Measurements from ENCODE around the gene PIP4K2B.

The PIP4K2B gene

GRCh38 chr17:38799501-38800236, at the start of gene PIP4K2B:
TSS of gene PIP4K2B (minus strand) at chr17:38799556. CDS start at chr17:38799424, 132 bp downstream.
- in situ Hi-C loops (cut with HindIII; ENCODE audit: low sequenced_read_pairs), result no loop called here
- peak within 1 kb of the TSS; percentile 77 for H3K4me3 ChIP-seq (ENCODE audit: low read depth, low read length)
- no peak for TF ChIP-seq CTCF (IDR thresholded peaks at IDR 0.05; ENCODE audit: low read depth, low read length, missing control alignments)
- peak; percentile 94 for DNase-seq (ENCODE audit: low read depth)

- no peak for TF ChIP-seq CTCF (IDR thresholded peaks at IDR 0.05; ENCODE audit: low read depth, low read length, missing control alignments)
- no peak for DNase-seq (ENCODE audit: low read depth)
- in situ Hi-C loops (cut with HindIII; ENCODE audit: low sequenced_read_pairs), result no loop called here
- H3K4me3 ChIP-seq (ENCODE audit: low read depth, low read length), result no peak overlapping the region
These were observed 49.2 kb upstream of the PIP4K2B start for GRCh38 chr17:38848557-38848891.

GRCh38 chr17:38844261-38844757, 45.0 kb upstream of the PIP4K2B start:
- no peak overlapping the region for H3K4me3 ChIP-seq (ENCODE audit: low read depth, low read length)
- DNase-seq (ENCODE audit: low read depth), result no peak
- in situ Hi-C loops (cut with HindIII; ENCODE audit: low sequenced_read_pairs), result no loop called here
- TF ChIP-seq CTCF (IDR thresholded peaks at IDR 0.05; ENCODE audit: low read depth, low read length, missing control alignments), result no peak

GRCh38 chr17:38825762-38826247, 26.4 kb upstream of the PIP4K2B start:
- no peak for TF ChIP-seq CTCF (IDR thresholded peaks at IDR 0.05; ENCODE audit: low read depth, low read length, missing control alignments)
- no peak for DNase-seq (ENCODE audit: low read depth)
- in situ Hi-C loops (cut with HindIII; ENCODE audit: low sequenced_read_pairs), result no loop called here
- H3K4me3 ChIP-seq (ENCODE audit: low read depth, low read length), result peak overlapping the region; percentile 97

GRCh38 chr17:38824899-38825761, 25.8 kb upstream of the PIP4K2B start, which contains the start of gene CWC25:
TSS of gene CWC25 (minus strand) at chr17:38825321. CDS start at chr17:38825183, 138 bp downstream.
- DNase-seq (ENCODE audit: low read depth), result peak; percentile 90
- H3K4me3 ChIP-seq (ENCODE audit: low read depth, low read length), result peak within 1 kb of the TSS; percentile 97
- in situ Hi-C loops (cut with HindIII; ENCODE audit: low sequenced_read_pairs), result no loop called here
- TF ChIP-seq CTCF (IDR thresholded peaks at IDR 0.05; ENCODE audit: low read depth, low read length, missing control alignments), result no peak

GRCh38 chr17:38815576-38816193, 16.3 kb upstream of the PIP4K2B start:
- in situ Hi-C loops (cut with HindIII; ENCODE audit: low sequenced_read_pairs), result no loop called here
- peak; percentile 39 for DNase-seq (ENCODE audit: low read depth)
- no peak overlapping the region for H3K4me3 ChIP-seq (ENCODE audit: low read depth, low read length)
- TF ChIP-seq CTCF (IDR thresholded peaks at IDR 0.05; ENCODE audit: low read depth, low read length, missing control alignments), result peak; percentile 41

All from astrocyte of the cerebellum (primary cell).